ENCODE measurements around the gene SET. TPM values are rescaled to one million over a fixed set of nuclear protein-coding genes. Genes with fewer than 3 reads are reported as not detected.

SET gene
- total and polyA plus RNA-seq, 2 of the 8 experiments (the other 6 are each of a cell fraction or from before 2014, with no cell fraction given), result 466 to 1,345 TPM

GRCh38 chr9:128714586-128715435 is 25.8 kb downstream of the SET start (continued):
- TF ChIP-seq ATF2 (IDR thresholded peaks at IDR 0.05; ENCODE audit: low read length), result no peak

All from H1 (cell line).